Adrenal gland (tissue), 5 donors: Measurements from ENCODE around the gene CCDC197.

Experiments
- CTCF ChIP-seq, 6 experiments: fragments of 450-650 bp in 4 of 6; fragments of 200-600 bp in 2 of 6; sonication (generic) in 1 of 6; IDR thresholded peaks; 1 replicate in 5 of 6; 2 replicates in 1 of 6; pipeline versions ENCODE4 v1.5.1 to v1.8.0; 2016 to 2021; ENCODE audit warnings: antibody characterized with exemption in 6 of 6, mild to moderate bottlenecking in 2 of 6, moderate library complexity in 1 of 6
- POLR2A ChIP-seq, 2 donors: fragments of 450-650 bp; IDR thresholded peaks; one replicate each; pipeline ENCODE4 v1.6.1; 2017; ENCODE audit warnings: antibody characterized with exemption in 2 of 2, mild to moderate bottlenecking in 2 of 2, moderate library complexity in 1 of 2
- donor health status: DM: no; HTN: no; CAD: no.

GRCh38 chr14:93978735-93979134 lies 18.4 kb upstream of the CCDC197 start:
- TF ChIP-seq CTCF (IDR thresholded peaks at IDR 0.05) (no peak), POLR2A (IDR thresholded peaks at IDR 0.05) (no peak)
